ENCODE measurements around the gene GPC1. TPM values are rescaled to one million over a fixed set of nuclear protein-coding genes. Genes with fewer than 3 reads are reported as not detected.

The GPC1 gene
- total and polyA plus RNA-seq, 4 donors = 23.2 to 62.5 (median 26.5) TPM

- Histone ChIP-seq H3K4me3 (no peak overlapping the region), H3K27me3 (ENCODE audit: control insufficient read depth in 3 of 3, insufficient read depth in 3 of 3, low read length in 2 of 3) (peaks cover 0 to 16% (median 0%) of the 10 kb centered on the region in 3 donors), H3K27ac (ENCODE audit: low read depth in 1 of 2, low read length in 1 of 2) (no peak overlapping the region), H3K4me1 (ENCODE audit: control insufficient read depth in 5 of 5, insufficient read depth in 5 of 5, low read length in 5 of 5) (peaks cover 0 to 10% (median 7%) of the 10 kb centered on the region in 5 donors), H3K9ac (ENCODE audit: insufficient read depth in 1 of 2, low read length in 2 of 2) (no peak overlapping the region), H3K9me3 (ENCODE audit: control insufficient read depth in 4 of 4, insufficient read depth in 3 of 4, low read length in 3 of 4) (peaks cover 0 to 7% (median 0%) of the 10 kb centered on the region in 4 donors), H3K36me3 (ENCODE audit: control insufficient read depth in 4 of 4, insufficient read depth in 4 of 4, low read length in 4 of 4) (no peaks in the 10 kb centered on the region)
- no peak for ATAC-seq (ENCODE audit: insufficient read depth, low FRiP score)
- 71 to 73% methylated on average over 21 to 22 of the region's 22 CpGs for WGBS, 2 donors
- DNase-seq = no peak
- TF ChIP-seq CTCF (IDR thresholded peaks at IDR 0.05; ENCODE audit: control extremely low read depth, extremely low read depth) = no peak
Measured at GRCh38 chr2:240457223-240458043, 22.0 kb downstream of the GPC1 start.

- H3K27me3 ChIP-seq (ENCODE audit: control insufficient read depth in 3 of 3, insufficient read depth in 3 of 3, low read length in 2 of 3) = peaks cover 0 to 16% (median 0%) of the 10 kb centered on the region in 3 donors
- ATAC-seq (ENCODE audit: insufficient read depth, low FRiP score) = no peak
- H3K4me3 ChIP-seq = no peak overlapping the region
- no peaks in the 10 kb centered on the region for H3K36me3 ChIP-seq (ENCODE audit: control insufficient read depth in 4 of 4, insufficient read depth in 4 of 4, low read length in 4 of 4)
- peaks cover 0 to 10% (median 7%) of the 10 kb centered on the region in 5 donors for H3K4me1 ChIP-seq (ENCODE audit: control insufficient read depth in 5 of 5, insufficient read depth in 5 of 5, low read length in 5 of 5)
- H3K27ac ChIP-seq (ENCODE audit: low read depth in 1 of 2, low read length in 1 of 2) = no peak overlapping the region
- no peak for DNase-seq
- no peak for TF ChIP-seq CTCF (IDR thresholded peaks at IDR 0.05; ENCODE audit: control extremely low read depth, extremely low read depth)
- no peak overlapping the region for H3K9ac ChIP-seq (ENCODE audit: insufficient read depth in 1 of 2, low read length in 2 of 2)
- peaks cover 0 to 7% (median 0%) of the 10 kb centered on the region in 4 donors for H3K9me3 ChIP-seq (ENCODE audit: control insufficient read depth in 4 of 4, insufficient read depth in 3 of 4, low read length in 3 of 4)
- WGBS, 2 donors = 73 to 74% methylated on average over 16 of the region's 16 CpGs
Measured at GRCh38 chr2:240458044-240458899, 22.8 kb downstream of the GPC1 start.

- Histone ChIP-seq H3K9ac (ENCODE audit: insufficient read depth in 1 of 2, low read length in 2 of 2) (no peak overlapping the region), H3K4me3 (no peak overlapping the region), H3K9me3 (ENCODE audit: control insufficient read depth in 4 of 4, insufficient read depth in 3 of 4, low read length in 3 of 4) (peaks cover 0 to 7% (median 0%) of the 10 kb centered on the region in 4 donors), H3K27ac (ENCODE audit: low read depth in 1 of 2, low read length in 1 of 2) (no peak overlapping the region), H3K36me3 (ENCODE audit: control insufficient read depth in 4 of 4, insufficient read depth in 4 of 4, low read length in 4 of 4) (peaks cover 0 to 3% (median 1%) of the 10 kb centered on the region in 4 donors), H3K27me3 (ENCODE audit: control insufficient read depth in 3 of 3, insufficient read depth in 3 of 3, low read length in 2 of 3) (peaks cover 0 to 16% (median 0%) of the 10 kb centered on the region in 3 donors), H3K4me1 (ENCODE audit: control insufficient read depth in 5 of 5, insufficient read depth in 5 of 5, low read length in 5 of 5) (peaks cover 0 to 10% (median 7%) of the 10 kb centered on the region in 5 donors)
- 93 to 94% methylated on average over 18 of the region's 18 CpGs for WGBS, 2 donors
- DNase-seq (peak in 1 of 3 donors; percentile 11), ATAC-seq (ENCODE audit: insufficient read depth, low FRiP score) (no peak)
- TF ChIP-seq CTCF (IDR thresholded peaks at IDR 0.05; ENCODE audit: control extremely low read depth, extremely low read depth) = no peak
Measured at GRCh38 chr2:240458900-240459391, 23.5 kb downstream of the GPC1 start.

All from lung (tissue), 12 donors.